DMS79 (cell line): ENCODE data around the gene MCTP1.
"Not testable (repeated sequence)": the region's sequence is repeated elsewhere in the genome, so short reads cannot be mapped to it uniquely, and the experiment has no call there.

Experiments
- DNase-seq: peaks from one replicate; lab custom pipeline; 2025; lab: John Stamatoyannopoulos, UW

MCTP1 gene

DNA sequence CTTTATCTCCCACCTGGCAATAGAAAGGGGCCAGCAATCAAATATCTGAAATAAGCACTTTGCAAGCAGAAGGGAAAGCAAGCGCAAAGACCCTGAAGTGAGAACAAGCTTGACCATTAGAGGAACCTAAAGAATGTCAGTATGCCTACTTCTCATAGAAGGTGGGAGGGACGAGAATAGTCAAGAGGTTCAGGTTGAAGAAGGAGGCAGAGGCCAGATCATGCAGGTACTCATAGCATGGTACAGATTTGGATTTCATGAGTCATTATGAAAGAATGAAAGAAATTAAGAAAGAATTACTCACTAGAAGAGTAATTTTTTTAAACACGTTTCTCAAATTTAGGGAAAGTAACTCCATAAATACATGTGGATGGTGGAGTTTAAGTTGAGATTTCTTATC is 33.7 kb downstream of the MCTP1 start:
- DNase-seq = no peak

DNA sequence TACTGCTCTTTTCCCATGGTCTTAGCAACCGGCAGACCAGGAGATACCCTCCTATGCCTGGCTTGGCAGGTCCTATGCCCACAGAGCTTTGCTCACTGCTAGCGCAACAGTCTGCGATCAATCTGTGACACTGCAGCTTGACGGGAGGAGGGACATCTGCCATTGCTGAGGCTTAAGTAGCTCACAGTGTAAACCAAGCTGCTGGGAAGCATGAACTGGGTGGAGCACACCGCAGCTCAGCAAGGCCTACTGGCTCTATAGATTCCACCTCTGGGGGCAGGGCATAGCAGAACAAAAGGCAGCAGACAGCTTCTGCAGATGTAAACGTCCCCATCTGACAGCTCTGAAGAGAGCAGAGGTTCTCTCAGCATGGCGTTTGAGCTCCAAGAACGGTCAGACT is 40.4 kb downstream of the MCTP1 start:
- no peak for DNase-seq

GRCh38 chr5:95241635-95242034 is 43.3 kb downstream of the MCTP1 start:
- no peak for DNase-seq

GRCh38 chr5:95241161-95241560 is 43.7 kb downstream of the MCTP1 start:
- no peak for DNase-seq

DNA sequence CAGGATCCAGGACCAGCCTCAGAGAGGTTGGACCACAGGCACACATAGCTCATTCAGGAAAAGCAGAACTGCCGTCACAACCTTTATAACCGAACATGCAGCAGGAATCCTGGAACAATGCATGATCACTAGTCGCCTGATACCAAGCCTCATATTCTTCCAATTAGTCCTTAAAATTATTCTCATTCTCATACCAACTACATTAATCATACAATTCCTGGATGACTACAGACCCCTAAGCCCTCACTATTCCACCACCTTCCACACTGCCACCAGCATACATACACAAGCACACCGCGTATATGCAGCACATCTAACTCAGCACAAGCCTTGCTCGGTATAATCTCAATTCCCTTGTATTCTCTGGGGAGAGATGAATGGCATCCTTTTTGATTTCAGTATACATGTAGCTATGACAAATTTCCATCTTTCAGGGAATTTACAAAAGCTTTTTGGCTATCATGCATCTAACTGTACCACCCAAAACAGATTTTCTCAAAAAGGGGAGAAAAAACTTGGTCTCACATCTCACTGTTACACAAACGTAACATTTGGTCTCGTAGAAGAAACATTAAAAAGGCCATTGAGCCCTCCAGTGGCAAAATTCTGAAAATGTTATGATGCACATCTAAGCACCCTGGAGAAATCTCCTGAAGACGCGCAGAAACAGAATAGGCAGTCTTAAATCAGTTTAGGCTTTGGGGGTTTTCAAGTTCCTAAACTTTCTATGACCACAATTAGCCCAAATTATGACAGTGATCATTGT is 46.2 kb downstream of the MCTP1 start:
- no peak for DNase-seq

GRCh38 chr5:95237324-95237723 is 47.6 kb downstream of the MCTP1 start:
- DNase-seq = no peak

- DNase-seq = no peak
These were observed 49.4 kb downstream of the MCTP1 start for GRCh38 chr5:95235439-95235982.

DNA sequence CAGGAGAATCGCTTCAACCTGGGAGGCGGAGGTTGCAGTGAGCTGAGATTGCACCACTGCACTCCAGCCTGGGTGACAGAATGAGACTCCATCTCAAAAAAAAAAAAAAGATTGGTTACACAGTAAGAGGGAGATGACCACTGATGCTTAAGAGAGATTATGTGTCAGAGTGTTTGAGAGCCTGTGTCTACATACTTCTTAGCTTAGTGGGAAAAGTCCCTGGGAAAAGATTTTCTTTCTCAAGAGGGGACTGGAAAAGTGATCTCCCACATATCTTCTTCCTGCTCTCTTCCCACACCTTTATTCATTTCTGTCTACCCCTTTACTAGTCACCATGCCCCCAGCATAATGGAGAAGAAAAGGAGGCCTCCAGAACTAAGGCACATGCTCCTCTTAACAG is 55.2 kb downstream of the MCTP1 start:
- no peak for DNase-seq

GRCh38 chr5:95224701-95225459 is 60.0 kb downstream of the MCTP1 start:
- DNase-seq = no peak

- no peak for DNase-seq
These were observed 61.2 kb downstream of the MCTP1 start for GRCh38 chr5:95223566-95224258.

GRCh38 chr5:95222836-95223235 is 62.1 kb downstream of the MCTP1 start:
- DNase-seq = no peak

DNA sequence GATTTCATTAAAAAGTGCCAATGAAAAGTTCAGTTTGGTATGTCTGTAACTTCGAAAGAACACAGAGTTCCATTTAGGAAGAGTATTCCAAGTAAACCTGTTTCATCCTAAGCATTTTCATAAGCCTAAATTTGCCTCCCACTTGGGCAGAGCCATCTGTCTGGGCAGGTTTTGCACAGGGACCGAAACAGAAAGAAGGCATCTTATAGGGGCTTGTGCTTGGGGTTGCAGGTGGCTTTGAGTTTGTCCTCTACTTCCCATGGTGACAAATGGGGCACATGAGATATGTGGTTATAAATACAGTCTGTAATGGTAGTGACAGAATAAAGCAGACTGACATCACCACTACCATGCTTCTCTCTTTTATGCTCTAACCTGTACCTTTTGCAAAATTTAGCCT is 63.7 kb downstream of the MCTP1 start:
- DNase-seq = no peak

DNA sequence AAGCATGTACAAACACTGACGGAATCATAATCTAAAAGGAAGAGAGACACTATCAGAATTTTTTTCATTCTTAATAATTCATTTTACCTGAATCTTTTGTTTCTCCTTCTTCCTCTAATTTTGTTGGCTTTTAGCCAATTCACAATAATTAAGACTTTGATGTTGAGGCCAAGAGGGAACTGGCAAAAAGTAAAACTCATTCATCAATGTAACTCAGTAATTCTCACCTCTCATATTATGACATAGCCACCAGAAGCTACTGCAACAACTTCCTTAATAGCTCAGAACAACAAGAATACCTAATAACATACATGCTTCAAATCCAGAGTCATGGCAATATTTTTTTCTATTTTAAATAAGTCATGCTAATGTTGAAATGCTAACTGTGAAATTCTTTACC is 64.5 kb downstream of the MCTP1 start:
- DNase-seq = no peak

DNA sequence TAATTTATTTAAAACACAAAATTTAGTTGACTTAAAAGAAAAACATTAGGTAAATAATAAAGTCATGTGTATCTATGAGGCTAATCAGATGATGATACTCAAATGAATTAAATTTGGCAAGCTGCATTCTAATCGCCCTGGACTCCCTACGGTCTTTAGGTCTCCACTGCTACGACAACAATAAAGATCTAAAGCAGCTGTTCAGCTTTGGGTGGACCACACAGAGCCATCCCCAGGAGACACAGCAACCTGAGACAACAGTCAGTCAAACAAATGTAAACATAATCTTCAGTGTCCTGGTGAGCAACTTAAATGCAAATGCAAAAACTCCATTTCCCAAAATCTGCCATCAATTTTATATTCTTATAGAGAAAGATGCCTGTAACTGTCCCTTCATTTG is 65.5 kb downstream of the MCTP1 start:
- no peak for DNase-seq

DNA sequence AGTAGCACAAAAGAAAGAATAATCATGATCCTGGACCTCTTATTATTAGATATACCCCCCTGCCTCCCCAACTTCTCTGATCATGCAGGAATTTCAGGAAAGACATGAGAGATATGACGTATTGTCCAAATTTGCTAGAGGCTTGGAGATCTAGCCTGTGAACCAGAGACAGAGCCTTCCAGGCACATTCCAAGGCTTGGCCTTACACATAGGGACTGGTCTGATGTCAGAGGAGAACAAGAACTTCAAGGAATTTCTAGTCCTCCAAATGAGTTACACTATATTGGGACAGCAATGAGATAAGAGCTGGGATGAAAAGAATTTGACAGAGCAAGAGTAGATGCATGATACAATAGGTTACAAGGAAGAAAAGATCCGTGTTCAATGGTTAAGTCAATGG is 67.0 kb downstream of the MCTP1 start:
- DNase-seq = no peak

GRCh38 chr5:95217351-95217750 is 67.5 kb downstream of the MCTP1 start:
- no peak for DNase-seq

- DNase-seq = no peak
These were observed 68.5 kb downstream of the MCTP1 start for GRCh38 chr5:95216136-95216955.

DNA sequence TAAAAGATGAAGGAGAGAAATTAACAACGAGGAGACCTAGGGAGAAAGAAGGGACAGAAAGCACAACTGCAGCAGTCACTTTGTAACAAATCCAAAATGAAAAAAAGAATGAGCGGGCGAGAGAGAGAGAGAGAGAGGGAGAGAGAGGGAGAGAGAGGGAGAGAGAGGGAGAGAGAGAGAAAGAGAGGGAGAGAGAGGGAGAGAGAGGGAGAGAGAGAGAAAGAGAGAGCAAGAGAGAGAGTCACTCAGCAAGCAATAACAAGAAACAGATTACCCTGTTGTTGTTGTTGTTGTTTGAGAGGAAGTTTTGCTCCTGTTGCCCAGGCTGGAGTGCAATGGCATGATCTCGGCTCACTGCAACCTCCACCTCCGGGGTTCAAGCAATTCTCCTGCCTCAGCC is 77.1 kb downstream of the MCTP1 start:
- not testable (repeated sequence) for DNase-seq

- no peak for DNase-seq
These were observed 90.0 kb downstream of the MCTP1 start for GRCh38 chr5:95194856-95195255.

GRCh38 chr5:95191330-95191729 is 93.6 kb downstream of the MCTP1 start:
- no peak for DNase-seq

DNA sequence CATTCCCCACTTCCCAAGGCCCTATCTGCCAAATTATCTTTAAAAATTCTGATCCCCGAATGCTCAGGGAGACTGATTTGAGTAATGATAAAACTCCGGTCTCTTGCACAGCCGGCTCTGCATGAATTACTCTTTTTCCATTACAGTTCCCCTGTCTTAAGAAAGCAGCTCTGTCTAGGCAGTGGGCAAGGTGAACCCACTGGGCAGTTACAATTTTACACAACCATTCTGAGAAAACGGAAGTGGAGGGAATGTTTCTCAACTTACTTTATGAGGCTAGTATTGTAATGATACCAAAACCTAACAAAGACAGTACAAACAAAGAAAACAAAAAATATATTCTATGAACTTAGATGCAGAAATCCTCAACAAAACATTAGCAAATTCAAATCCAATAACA is 100.0 kb downstream of the MCTP1 start:
- DNase-seq = no peak

GRCh38 chr5:95181644-95182043 is 103.2 kb downstream of the MCTP1 start:
- no peak for DNase-seq
